ENCODE measurements around the gene UBE2G1. TPM values are rescaled to one million over a fixed set of nuclear protein-coding genes. Genes with fewer than 3 reads are reported as not detected.

The UBE2G1 gene
- total RNA-seq, 4 donors from 2014 or later: 52.5 to 88.2 (median 73.5) TPM

- intact Hi-C loops (cut with DNase I): no loop called here
- H3K4me1 ChIP-seq: peaks cover 14 to 96% (median 41%) of the 10 kb centered on the region in 3 donors
- no peak for DNase-seq
- no peak overlapping the region for H3K4me3 ChIP-seq
- WGBS, 2 donors: 60 to 67% methylated on average over 3 of the region's 3 CpGs
- no peaks in the 10 kb centered on the region for H3K9me3 ChIP-seq
- H3K27ac ChIP-seq: peak overlapping the region in 2 of 4 donors; percentile 52 to 55
- TF ChIP-seq POLR2A (IDR thresholded peaks at IDR 0.05): no peak
- no peak for TF ChIP-seq CTCF (IDR thresholded peaks at IDR 0.05)
- H3K36me3 ChIP-seq: no peaks in the 10 kb centered on the region
- H3K27me3 ChIP-seq: no peaks in the 10 kb centered on the region
Observed at GRCh38 chr17:4314179-4314578, 52.3 kb downstream of the UBE2G1 start.

- Histone ChIP-seq H3K36me3 (no peaks in the 10 kb centered on the region), H3K4me1 (peaks cover 13 to 96% (median 41%) of the 10 kb centered on the region in 3 donors), H3K27ac (peak overlapping the region in 3 of 4 donors; percentile 50 to 55 (median 52)), H3K27me3 (no peaks in the 10 kb centered on the region), H3K9me3 (no peaks in the 10 kb centered on the region), H3K4me3 (peak overlapping the region in 1 of 4 donors; percentile 9)
- no peak for TF ChIP-seq POLR2A (IDR thresholded peaks at IDR 0.05)
- TF ChIP-seq CTCF (IDR thresholded peaks at IDR 0.05): no peak
- 30 to 35% methylated on average over 7 of the region's 7 CpGs for WGBS, 2 donors
- intact Hi-C loops (cut with DNase I): no loop called here
- no peak for DNase-seq
Observed at GRCh38 chr17:4313221-4314114, 53.0 kb downstream of the UBE2G1 start.

- Histone ChIP-seq H3K9me3 (no peaks in the 10 kb centered on the region), H3K27me3 (no peaks in the 10 kb centered on the region), H3K4me3 (no peak overlapping the region), H3K27ac (peak overlapping the region in 1 of 4 donors; percentile 16), H3K36me3 (peaks cover 0 to 23% (median 0%) of the 10 kb centered on the region in 3 donors), H3K4me1 (peaks cover 0 to 70% (median 20%) of the 10 kb centered on the region in 3 donors)
- TF ChIP-seq CTCF (IDR thresholded peaks at IDR 0.05): no peak
- no peak for TF ChIP-seq POLR2A (IDR thresholded peaks at IDR 0.05)
- intact Hi-C loops (cut with DNase I): no loop called here
- 47 to 65% methylated on average over 6 of the region's 6 CpGs for WGBS, 2 donors
- DNase-seq: no peak
Observed at GRCh38 chr17:4310354-4311060, 56.0 kb downstream of the UBE2G1 start.

GRCh38 chr17:4309897-4310296 lies 56.6 kb downstream of the UBE2G1 start:
- WGBS, 2 donors: 17 to 23% methylated on average over 1 of the region's 1 CpG
- no peak for TF ChIP-seq POLR2A (IDR thresholded peaks at IDR 0.05)
- no peak for TF ChIP-seq CTCF (IDR thresholded peaks at IDR 0.05)
- DNase-seq: no peak
- H3K27ac ChIP-seq: peak overlapping the region in 1 of 4 donors; percentile 16
- H3K4me1 ChIP-seq: peaks cover 0 to 69% (median 20%) of the 10 kb centered on the region in 3 donors
- intact Hi-C loops (cut with DNase I): loop anchor here (10.0 kb wide), 1 partner anchor 95 kb away; no protein-coding TSS in a partner anchor
- H3K36me3 ChIP-seq: peaks cover 0 to 30% (median 0%) of the 10 kb centered on the region in 3 donors
- H3K27me3 ChIP-seq: no peaks in the 10 kb centered on the region
- H3K4me3 ChIP-seq: no peak overlapping the region
- no peaks in the 10 kb centered on the region for H3K9me3 ChIP-seq

Data from esophagus squamous epithelium (tissue), 5 donors.